OCI-LY3 (cell line): ENCODE measurements around the gene PRIMA1.

ENCODE experiments used
- H2AFZ ChIP-seq: fragments of 200-600, 300-600 bp; shearing (Covaris generic); 2 replicates; pipeline ENCODE4 v1.6.0; 2014; ENCODE audit warnings: antibody characterized with exemption, low read depth, low read length
- H3K27ac ChIP-seq: fragments of 200-600, 300-600 bp; sonication (generic); 2 replicates; pipeline ENCODE4 v1.5.1; 2014; ENCODE audit warnings: mild to moderate bottlenecking, low read length, moderate library complexity, mixed read lengths
- H3K27me3 ChIP-seq: fragments of 200-600, 300-600 bp; sonication (generic); 2 replicates; pipeline ENCODE4 v1.6.1; 2014; ENCODE audit warnings: low read depth, low read length, mixed read lengths
- H3K36me3 ChIP-seq: fragments of 200-600, 300-600 bp; sonication (generic); replicated peaks from 2 replicates; pipeline ENCODE3; 2014; ENCODE audit warnings: low read depth, low read length, mixed read lengths
- H3K4me1 ChIP-seq: fragments of 300-600, 200-600 bp; sonication (generic); 2 replicates; pipeline ENCODE4 v1.6.1; 2014; ENCODE audit warnings: low read length, mixed read lengths
- H3K4me2 ChIP-seq: fragments of 200-600, 300-600 bp; sonication (generic); 2 replicates; pipeline ENCODE4 v1.6.1; 2014; ENCODE audit warnings: low read length, mixed read lengths
- H3K4me3 ChIP-seq: fragments of 300-600, 200-600 bp; sonication (generic); 2 replicates; pipeline ENCODE4 v1.5.1; 2014; ENCODE audit warnings: antibody characterized with exemption, mild to moderate bottlenecking, low read length, moderate library complexity
- H3K79me2 ChIP-seq: fragments of 300-600, 200-600 bp; shearing (Covaris generic); 2 replicates; pipeline ENCODE4 v1.6.1; 2014; ENCODE audit warnings: mild to moderate bottlenecking, low read length, mixed read lengths
- H3K9ac ChIP-seq: fragments of 300-600, 200-600 bp; shearing (Covaris generic); 2 replicates; pipeline ENCODE4 v1.6.0; 2014; ENCODE audit warnings: mild to moderate bottlenecking, low read length, moderate library complexity
- H3K9me3 ChIP-seq: fragments of 200-600, 300-600 bp; shearing (Covaris generic); 2 replicates; pipeline ENCODE4 v1.6.1; 2014; ENCODE audit warnings: low read length, mixed read lengths; ENCODE audit not compliant: insufficient read depth
- H4K20me1 ChIP-seq: fragments of 200-600, 300-600 bp; sonication (generic); 2 replicates; pipeline ENCODE4 v1.6.1; 2016; ENCODE audit warnings: low read length, mixed read lengths; ENCODE audit not compliant: insufficient read depth
- CTCF ChIP-seq: fragments of 200-600, 300-600 bp; sonication (generic); IDR thresholded peaks from 2 replicates; pipeline ENCODE4 v1.5.1; 2014; ENCODE audit warnings: antibody characterized with exemption, low read length, low read depth
- EZH2phosphoT487 ChIP-seq: fragments of 200-600 bp; shearing (Covaris generic); IDR thresholded peaks from 2 replicates; pipeline ENCODE4 v1.6.1; 2018; ENCODE audit warnings: antibody characterized with exemption, mixed run types, low read depth

Gene PRIMA1

GRCh38 chr14:93778453-93778852, 9.8 kb downstream of the PRIMA1 start:
- Histone ChIP-seq H3K27me3 (no peaks in the 10 kb centered on the region), H3K36me3 (no peaks in the 10 kb centered on the region), H3K4me2 (no peak overlapping the region), H3K4me1 (no peaks in the 10 kb centered on the region), H4K20me1 (no peaks in the 10 kb centered on the region), H3K27ac (no peak overlapping the region), H3K79me2 (no peaks in the 10 kb centered on the region), H3K4me3 (no peak overlapping the region), H3K9me3 (no peaks in the 10 kb centered on the region), H2AFZ (no peak overlapping the region), H3K9ac (no peak overlapping the region)
- TF ChIP-seq CTCF: no peak
- no peak for TF ChIP-seq EZH2phosphoT487

- no peak overlapping the region for H3K27ac ChIP-seq
- H3K4me3 ChIP-seq: no peak overlapping the region
- no peaks in the 10 kb centered on the region for H3K27me3 ChIP-seq
- H3K9ac ChIP-seq: no peak overlapping the region
- no peak overlapping the region for H2AFZ ChIP-seq
- no peaks in the 10 kb centered on the region for H3K36me3 ChIP-seq
- H3K4me1 ChIP-seq: no peaks in the 10 kb centered on the region
- TF ChIP-seq EZH2phosphoT487 (no peak), CTCF (no peak)
- no peaks in the 10 kb centered on the region for H3K9me3 ChIP-seq
- no peak overlapping the region for H3K4me2 ChIP-seq
- no peaks in the 10 kb centered on the region for H3K79me2 ChIP-seq
- H4K20me1 ChIP-seq: no peaks in the 10 kb centered on the region
These were observed 12.5 kb downstream of the PRIMA1 start for GRCh38 chr14:93775744-93776143.

- TF ChIP-seq CTCF (no peak), EZH2phosphoT487 (no peak)
- Histone ChIP-seq H3K4me1 (no peaks in the 10 kb centered on the region), H4K20me1 (no peaks in the 10 kb centered on the region)
These were observed 13.1 kb downstream of the PRIMA1 start for GRCh38 chr14:93775158-93775557.

GRCh38 chr14:93772263-93772662, 16.0 kb downstream of the PRIMA1 start:
- Histone ChIP-seq H3K27ac (no peak overlapping the region), H3K9me3 (no peaks in the 10 kb centered on the region), H3K79me2 (no peaks in the 10 kb centered on the region), H3K27me3 (0 out of 2 replicates have a peak, but pooled peaks cover under 1% of the 10 kb centered on the region), H3K4me1 (no peaks in the 10 kb centered on the region), H4K20me1 (no peaks in the 10 kb centered on the region), H3K9ac (no peak overlapping the region), H3K4me3 (no peak overlapping the region), H2AFZ (no peak overlapping the region), H3K36me3 (no peaks in the 10 kb centered on the region), H3K4me2 (no peak overlapping the region)
- TF ChIP-seq CTCF (no peak), EZH2phosphoT487 (no peak)

More at GRCh38 chr14:93775158-93775557, 13.1 kb downstream of the PRIMA1 start:
- Histone ChIP-seq H3K27me3 (no peaks in the 10 kb centered on the region), H3K27ac (no peak overlapping the region), H3K79me2 (no peaks in the 10 kb centered on the region), H3K36me3 (no peaks in the 10 kb centered on the region), H3K4me3 (no peak overlapping the region), H3K4me2 (no peak overlapping the region), H3K9ac (no peak overlapping the region), H2AFZ (no peak overlapping the region), H3K9me3 (no peaks in the 10 kb centered on the region)
